Subcutaneous abdominal adipose tissue (tissue), 5 donors: ENCODE data around the gene SH3RF3.

ENCODE experiments used
- H3K27ac ChIP-seq: one replicate; pipeline ENCODE4 v1.7.0; 2013; ENCODE audit warnings: low read depth, mild to moderate bottlenecking, inconsistent platforms, low read length, moderate library complexity
- H3K27me3 ChIP-seq, 5 donors: one replicate each; pipeline ENCODE4 v1.7.0; 2013; ENCODE audit warnings: low read length in 5 of 5, inconsistent platforms in 1 of 5; ENCODE audit not compliant: control insufficient read depth in 5 of 5, insufficient read depth in 4 of 5
- H3K36me3 ChIP-seq, 5 donors: one replicate each; pipeline ENCODE4 v1.7.0; 2013; ENCODE audit warnings: low read length in 5 of 5; ENCODE audit not compliant: control insufficient read depth in 5 of 5, insufficient read depth in 5 of 5
- H3K4me1 ChIP-seq, 5 donors: one replicate each; pipeline ENCODE4 v1.7.0; 2013; ENCODE audit warnings: low read length in 5 of 5, mild to moderate bottlenecking in 3 of 5, moderate library complexity in 1 of 5; ENCODE audit not compliant: control insufficient read depth in 5 of 5, insufficient read depth in 5 of 5
- H3K4me3 ChIP-seq, 5 donors: one replicate each; pipeline ENCODE4 v1.7.0; 2013; ENCODE audit warnings: low read length in 5 of 5, low read depth in 1 of 5
- H3K9ac ChIP-seq, 5 donors: one replicate each; pipeline ENCODE4 v1.7.0; 2013; ENCODE audit warnings: low read length in 5 of 5, mild to moderate bottlenecking in 4 of 5, moderate library complexity in 3 of 5
- H3K9me3 ChIP-seq, 5 donors: one replicate each; pipeline ENCODE4 v1.7.0; 2013; ENCODE audit warnings: low read length in 5 of 5; ENCODE audit not compliant: control insufficient read depth in 5 of 5
- donor health status: healthy.
- donor health status: healthy.
- donor health status: healthy.
- donor health status: healthy.
- donor health status: healthy.

SH3RF3 gene

GRCh38 chr2:109331896-109332848 is 203.2 kb downstream of the SH3RF3 start:
- peak overlapping the region; percentile 49 for H3K27ac ChIP-seq
- peak overlapping the region; percentile 1 to 56 (median 43) for H3K4me3 ChIP-seq
- no peaks in the 10 kb centered on the region for H3K27me3 ChIP-seq
- peak overlapping the region in 2 of 5 donors; percentile 59 to 60 for H3K9ac ChIP-seq
- H3K9me3 ChIP-seq, result no peaks in the 10 kb centered on the region
- peaks cover 7 to 52% (median 46%) of the 10 kb centered on the region in 5 donors for H3K4me1 ChIP-seq
- H3K36me3 ChIP-seq, result no peaks in the 10 kb centered on the region

- Histone ChIP-seq H3K27me3 (no peaks in the 10 kb centered on the region), H3K27ac (no peak overlapping the region), H3K4me1 (peaks cover 7 to 52% (median 46%) of the 10 kb centered on the region in 5 donors), H3K4me3 (no peak overlapping the region), H3K36me3 (no peaks in the 10 kb centered on the region), H3K9me3 (no peaks in the 10 kb centered on the region), H3K9ac (no peak overlapping the region)
Measured at GRCh38 chr2:109332880-109333279, 203.9 kb downstream of the SH3RF3 start.

- no peak overlapping the region for H3K4me3 ChIP-seq
- H3K27ac ChIP-seq, result no peak overlapping the region
Measured at GRCh38 chr2:109333414-109334210, 204.6 kb downstream of the SH3RF3 start.

DNA sequence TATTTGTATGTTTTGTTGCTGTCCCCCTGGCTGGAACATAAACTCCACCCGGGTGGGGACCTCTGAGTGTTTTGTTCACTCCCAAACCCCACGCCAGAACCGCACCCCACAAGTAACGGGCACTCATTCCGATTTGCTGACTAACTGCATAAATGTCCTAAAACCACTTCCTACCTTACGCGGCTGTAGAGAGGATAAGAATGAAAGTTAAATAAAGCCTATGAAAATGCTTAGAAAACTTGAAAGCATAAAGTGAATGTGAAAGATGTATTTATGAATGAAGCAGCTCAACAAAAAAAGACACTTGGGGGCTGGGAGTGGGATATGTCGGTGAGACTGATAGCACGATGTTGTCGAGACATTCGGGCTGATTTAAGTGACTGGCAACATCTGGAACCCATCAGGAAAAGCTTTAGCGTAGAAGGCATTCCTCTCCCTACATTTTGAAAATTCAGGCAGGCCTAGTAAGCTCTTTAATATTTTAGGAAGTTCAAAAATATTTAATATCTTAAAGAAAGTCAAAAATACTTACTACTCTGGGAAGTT is 206.7 kb downstream of the SH3RF3 start:
- Histone ChIP-seq H3K27me3 (no peaks in the 10 kb centered on the region), H3K9me3 (no peaks in the 10 kb centered on the region), H3K4me3 (peak overlapping the region in 2 of 5 donors; percentile 27 to 40), H3K4me1 (peaks cover 7 to 40% (median 31%) of the 10 kb centered on the region in 5 donors), H3K27ac (no peak overlapping the region), H3K9ac (no peak overlapping the region), H3K36me3 (no peaks in the 10 kb centered on the region)

More at GRCh38 chr2:109333414-109334210, 204.6 kb downstream of the SH3RF3 start:
- Histone ChIP-seq H3K9me3 (no peaks in the 10 kb centered on the region), H3K27me3 (no peaks in the 10 kb centered on the region), H3K4me1 (peaks cover 7 to 52% (median 46%) of the 10 kb centered on the region in 5 donors), H3K9ac (no peak overlapping the region), H3K36me3 (no peaks in the 10 kb centered on the region)

DNA sequence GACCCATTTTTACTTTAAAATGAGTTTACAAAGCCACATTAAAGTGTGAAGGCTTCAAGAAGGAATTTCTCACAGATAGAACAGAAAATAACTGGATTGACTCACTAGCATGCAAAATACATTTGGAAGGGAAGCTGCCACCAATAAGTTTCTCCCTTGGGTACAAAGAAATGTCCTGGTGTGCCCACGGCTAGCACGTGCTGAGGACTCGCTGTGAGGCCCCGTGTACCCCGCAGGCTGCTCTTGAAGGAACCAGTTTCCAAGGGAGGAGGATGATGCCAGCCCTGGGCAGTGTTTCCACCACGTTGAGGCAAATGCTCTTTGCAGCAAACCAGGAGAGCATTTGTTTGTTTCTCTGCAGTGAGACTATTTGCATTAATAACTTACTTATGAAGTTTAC is 207.3 kb downstream of the SH3RF3 start:
- H3K9ac ChIP-seq, result no peak overlapping the region
- H3K27me3 ChIP-seq, result no peaks in the 10 kb centered on the region
- no peak overlapping the region for H3K4me3 ChIP-seq
- H3K4me1 ChIP-seq, result peaks cover 7 to 34% (median 25%) of the 10 kb centered on the region in 5 donors
- no peaks in the 10 kb centered on the region for H3K9me3 ChIP-seq
- H3K27ac ChIP-seq, result no peak overlapping the region
- H3K36me3 ChIP-seq, result no peaks in the 10 kb centered on the region

DNA sequence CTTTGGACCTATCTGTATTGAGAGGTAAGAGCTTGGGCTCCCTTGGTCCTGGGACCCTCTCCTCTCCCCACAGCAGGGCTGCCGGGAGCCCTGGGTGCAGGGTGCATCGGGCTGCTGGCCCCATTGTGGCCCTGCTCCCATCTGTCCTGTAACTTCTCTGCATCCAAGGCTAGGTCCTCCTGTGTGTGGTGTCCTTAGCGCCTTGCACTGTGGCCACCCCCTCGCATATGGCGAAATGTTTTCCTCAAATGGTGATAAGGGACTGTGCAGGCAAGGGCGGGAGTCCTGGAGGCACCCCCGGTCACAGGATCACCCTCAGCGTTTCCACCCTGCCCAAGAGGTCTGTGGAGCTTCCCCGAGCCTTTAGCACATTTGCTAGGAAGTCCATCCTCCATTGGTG is 208.2 kb downstream of the SH3RF3 start:
- Histone ChIP-seq H3K4me3 (no peak overlapping the region), H3K9ac (no peak overlapping the region), H3K4me1 (peaks cover 4 to 31% (median 21%) of the 10 kb centered on the region in 5 donors), H3K36me3 (no peaks in the 10 kb centered on the region), H3K27ac (no peak overlapping the region), H3K9me3 (no peaks in the 10 kb centered on the region), H3K27me3 (no peaks in the 10 kb centered on the region)

GRCh38 chr2:109339519-109339966 is 210.5 kb downstream of the SH3RF3 start:
- H3K4me3 ChIP-seq, result no peak overlapping the region
- no peaks in the 10 kb centered on the region for H3K36me3 ChIP-seq
- H3K9me3 ChIP-seq, result no peaks in the 10 kb centered on the region
- H3K4me1 ChIP-seq, result peaks cover 0 to 24% (median 15%) of the 10 kb centered on the region in 5 donors
- H3K27me3 ChIP-seq, result no peaks in the 10 kb centered on the region
- no peak overlapping the region for H3K27ac ChIP-seq
- no peak overlapping the region for H3K9ac ChIP-seq

DNA sequence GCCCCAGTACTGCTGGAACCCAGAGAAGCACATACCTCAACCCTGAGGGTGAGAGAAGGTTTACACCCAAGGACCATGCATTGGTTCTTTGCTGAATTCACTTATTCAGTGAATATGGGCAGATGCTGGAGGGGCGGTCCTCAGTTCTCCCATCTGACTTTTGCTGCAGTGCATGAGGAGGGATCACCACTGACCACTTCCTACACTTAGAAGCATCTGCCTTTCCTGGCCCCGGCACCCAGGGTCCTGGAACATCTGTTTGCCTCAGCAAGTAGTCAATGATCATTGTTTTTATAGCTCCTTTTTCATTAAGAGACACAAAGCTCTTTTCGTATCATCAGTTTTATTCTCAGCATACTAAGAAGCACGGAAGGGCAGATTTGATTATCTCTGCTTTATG is 211.4 kb downstream of the SH3RF3 start:
- Histone ChIP-seq H3K27me3 (no peaks in the 10 kb centered on the region), H3K9ac (no peak overlapping the region), H3K4me1 (peaks cover 0 to 22% (median 13%) of the 10 kb centered on the region in 5 donors), H3K4me3 (no peak overlapping the region), H3K9me3 (no peaks in the 10 kb centered on the region), H3K27ac (no peak overlapping the region), H3K36me3 (no peaks in the 10 kb centered on the region)

GRCh38 chr2:109341355-109342255 is 212.6 kb downstream of the SH3RF3 start:
- Histone ChIP-seq H3K9ac (no peak overlapping the region), H3K4me3 (no peak overlapping the region), H3K27ac (no peak overlapping the region), H3K36me3 (no peaks in the 10 kb centered on the region), H3K9me3 (no peaks in the 10 kb centered on the region), H3K4me1 (peaks cover 0 to 11% (median 6%) of the 10 kb centered on the region in 5 donors), H3K27me3 (no peaks in the 10 kb centered on the region)
